Mesothelial cell of epicardium (in vitro differentiated cells): ENCODE data around the gene VIP. TPM values are rescaled to one million over a fixed set of nuclear protein-coding genes. Genes with fewer than 3 reads are reported as not detected.

Experiments used
- DNase-seq, 2 experiments: peaks; one replicate each; pipeline ENCODE4 v3.0.0; 2021; ENCODE audit warnings: low spot score in 2 of 2; ENCODE audit not compliant: unreplicated experiment in 2 of 2
- H3K27ac Mint-ChIP-seq: 2 replicates; pipeline ENCODE4 v1.8.0; 2021; ENCODE audit warnings: mixed read lengths
- H3K27me3 Mint-ChIP-seq: 2 replicates; pipeline ENCODE4 v1.8.0; 2021; ENCODE audit warnings: low read depth, mixed read lengths
- H3K36me3 Mint-ChIP-seq: 2 replicates; pipeline ENCODE4 v1.8.0; 2021; ENCODE audit warnings: mixed read lengths
- H3K4me1 Mint-ChIP-seq: 2 replicates; pipeline ENCODE4 v1.8.0; 2021; ENCODE audit warnings: mixed read lengths
- H3K4me3 Mint-ChIP-seq: 2 replicates; pipeline ENCODE4 v1.8.0; 2021; ENCODE audit warnings: mild to moderate bottlenecking, moderate library complexity, mixed read lengths
- H3K9me3 Mint-ChIP-seq: 2 replicates; pipeline ENCODE4 v1.8.0; 2021; ENCODE audit warnings: mixed read lengths
- total RNA-seq: library from RNA; stranded (reverse); gene quantifications from 3 replicates; pipeline ENCODE4 v1.2.1, GENCODE V29; 2021
- TF ChIP-seq, protein P1 (sequence below): fragments of 200-600 bp; sonication (generic); IDR thresholded peaks from one replicate; pipeline ENCODE4 v1.5.0; 2021; ENCODE audit warnings: antibody characterized with exemption; ENCODE audit not compliant: unreplicated experiment

Gene VIP
- total RNA-seq, 1 donor from 2014 or later = not detected

DNA sequence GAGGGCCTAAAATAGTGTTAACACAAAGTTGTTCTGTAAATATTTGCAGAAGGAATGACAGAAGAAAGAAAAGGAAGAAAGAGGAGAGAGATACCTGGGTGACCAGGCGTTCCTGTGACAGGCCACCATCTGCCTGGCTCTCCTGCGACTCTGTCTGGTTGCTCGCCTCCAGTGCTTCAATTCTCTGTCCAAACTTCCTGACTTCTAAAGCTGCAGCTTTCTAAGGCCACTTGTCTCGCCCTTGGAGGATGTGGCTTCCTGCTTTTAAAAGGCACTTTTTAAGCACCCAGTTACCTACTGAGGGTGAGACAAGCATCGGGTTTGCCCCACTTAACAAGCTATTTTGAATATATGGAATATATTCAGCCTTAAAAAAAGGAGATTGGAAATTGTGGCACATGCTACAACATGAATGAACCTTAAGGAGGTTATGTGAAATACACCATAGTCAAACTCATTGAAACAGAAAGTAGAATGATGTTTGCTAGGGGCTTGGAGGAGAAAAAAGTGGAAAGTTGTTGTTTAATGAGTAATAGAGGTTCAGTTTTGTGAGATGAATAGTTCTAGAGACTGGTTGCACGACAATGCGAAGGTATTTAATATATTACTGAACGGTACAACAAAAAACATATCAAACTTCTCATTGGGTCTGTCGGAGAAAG, 32.8 kb downstream of the VIP start:
- Mint-ChIP-seq H3K4me3 (no peak overlapping the region), H3K4me1 (no peaks in the 10 kb centered on the region), H3K9me3 (peaks cover 7% of the 10 kb centered on the region), H3K27me3 (no peaks in the 10 kb centered on the region), H3K36me3 (no peaks in the 10 kb centered on the region), H3K27ac (no peak overlapping the region)
- TF ChIP-seq, protein P1, sequence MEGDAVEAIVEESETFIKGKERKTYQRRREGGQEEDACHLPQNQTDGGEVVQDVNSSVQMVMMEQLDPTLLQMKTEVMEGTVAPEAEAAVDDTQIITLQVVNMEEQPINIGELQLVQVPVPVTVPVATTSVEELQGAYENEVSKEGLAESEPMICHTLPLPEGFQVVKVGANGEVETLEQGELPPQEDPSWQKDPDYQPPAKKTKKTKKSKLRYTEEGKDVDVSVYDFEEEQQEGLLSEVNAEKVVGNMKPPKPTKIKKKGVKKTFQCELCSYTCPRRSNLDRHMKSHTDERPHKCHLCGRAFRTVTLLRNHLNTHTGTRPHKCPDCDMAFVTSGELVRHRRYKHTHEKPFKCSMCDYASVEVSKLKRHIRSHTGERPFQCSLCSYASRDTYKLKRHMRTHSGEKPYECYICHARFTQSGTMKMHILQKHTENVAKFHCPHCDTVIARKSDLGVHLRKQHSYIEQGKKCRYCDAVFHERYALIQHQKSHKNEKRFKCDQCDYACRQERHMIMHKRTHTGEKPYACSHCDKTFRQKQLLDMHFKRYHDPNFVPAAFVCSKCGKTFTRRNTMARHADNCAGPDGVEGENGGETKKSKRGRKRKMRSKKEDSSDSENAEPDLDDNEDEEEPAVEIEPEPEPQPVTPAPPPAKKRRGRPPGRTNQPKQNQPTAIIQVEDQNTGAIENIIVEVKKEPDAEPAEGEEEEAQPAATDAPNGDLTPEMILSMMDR = no peak
- DNase-seq = no peak

DNA sequence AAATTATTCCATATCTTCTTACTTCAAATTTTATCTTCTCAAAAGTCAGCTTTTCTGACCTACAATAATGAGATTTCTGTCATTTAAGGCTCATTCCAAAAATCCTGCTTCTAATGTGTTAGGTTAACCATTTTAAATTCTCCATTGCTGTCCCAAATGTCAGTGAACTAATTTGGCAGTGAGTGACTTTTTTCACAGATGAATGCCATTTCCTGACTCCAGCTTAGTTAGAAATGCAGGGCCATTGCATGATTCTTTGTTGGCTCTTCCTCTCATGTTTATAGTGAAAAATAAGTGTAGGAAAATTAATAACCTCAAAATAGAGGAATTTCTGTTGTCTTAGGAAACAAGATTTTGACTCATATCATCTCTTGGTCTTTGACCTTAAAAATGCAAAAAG, 44.1 kb downstream of the VIP start:
- no peak overlapping the region for H3K4me3 Mint-ChIP-seq
- no peak for DNase-seq
- H3K36me3 Mint-ChIP-seq = no peaks in the 10 kb centered on the region
- H3K27ac Mint-ChIP-seq = no peak overlapping the region
- H3K27me3 Mint-ChIP-seq = peaks cover 7% of the 10 kb centered on the region
- no peaks in the 10 kb centered on the region for H3K9me3 Mint-ChIP-seq
- H3K4me1 Mint-ChIP-seq = no peaks in the 10 kb centered on the region
- TF ChIP-seq, protein P1 = no peak

DNA sequence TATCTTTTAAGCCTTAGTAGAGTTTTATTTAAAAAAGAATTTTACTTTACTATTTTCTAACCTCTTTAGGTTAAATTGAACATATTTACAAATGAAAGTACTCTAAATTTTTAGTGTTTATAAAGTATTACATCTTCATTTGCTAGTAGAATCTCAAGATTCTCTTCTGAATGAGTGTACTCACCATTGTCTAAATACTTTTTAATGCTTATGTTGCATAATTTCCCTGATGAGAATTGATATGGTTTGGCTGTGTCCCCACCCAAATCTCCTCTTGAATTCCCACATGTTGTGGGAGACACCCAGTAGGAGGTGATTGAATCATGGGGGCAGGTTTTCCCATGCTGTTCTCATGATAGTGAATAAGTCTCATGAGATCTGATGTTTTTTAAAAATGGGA, 53.6 kb downstream of the VIP start:
- H3K9me3 Mint-ChIP-seq = peaks cover 10% of the 10 kb centered on the region
- no peaks in the 10 kb centered on the region for H3K4me1 Mint-ChIP-seq
- peaks cover 1% of the 10 kb centered on the region for H3K27me3 Mint-ChIP-seq

More for the DNA sequence above, 53.6 kb downstream of the VIP start:
- Mint-ChIP-seq H3K4me3 (no peak overlapping the region), H3K27ac (no peak overlapping the region), H3K36me3 (no peaks in the 10 kb centered on the region)
- no peak for DNase-seq
- TF ChIP-seq, protein P1 = no peak

Other genes starting within 250 kb of the VIP start
- 53.5 to 60.5 TPM (median 58.3 TPM) in 3 replicates for gene SYNE1, start 113.4 kb upstream of the VIP start, total RNA-seq
- gene MYCT1, start 52.9 kb upstream of the VIP start, total RNA-seq = 1.6 to 2.3 TPM (median 2.0 TPM) in 3 replicates
- gene FBXO5, start 232.2 kb downstream of the VIP start, total RNA-seq = 16.6 to 17.7 TPM (median 17.1 TPM) in 3 replicates